GM19328 (cell line): ENCODE data around the gene SEPTIN5.
"Not testable (repeated sequence)": the region's sequence is repeated elsewhere in the genome, so short reads cannot be mapped to it uniquely, and the experiment has no call there.

Source experiments
- ATAC-seq: cut with Tn5 transposase; IDR thresholded peaks from one replicate; pipeline ENCODE4 v1.9.1; 2021; ENCODE audit warnings: mild to moderate bottlenecking, moderate library complexity; ENCODE audit not compliant: unreplicated experiment

Gene SEPTIN5

DNA sequence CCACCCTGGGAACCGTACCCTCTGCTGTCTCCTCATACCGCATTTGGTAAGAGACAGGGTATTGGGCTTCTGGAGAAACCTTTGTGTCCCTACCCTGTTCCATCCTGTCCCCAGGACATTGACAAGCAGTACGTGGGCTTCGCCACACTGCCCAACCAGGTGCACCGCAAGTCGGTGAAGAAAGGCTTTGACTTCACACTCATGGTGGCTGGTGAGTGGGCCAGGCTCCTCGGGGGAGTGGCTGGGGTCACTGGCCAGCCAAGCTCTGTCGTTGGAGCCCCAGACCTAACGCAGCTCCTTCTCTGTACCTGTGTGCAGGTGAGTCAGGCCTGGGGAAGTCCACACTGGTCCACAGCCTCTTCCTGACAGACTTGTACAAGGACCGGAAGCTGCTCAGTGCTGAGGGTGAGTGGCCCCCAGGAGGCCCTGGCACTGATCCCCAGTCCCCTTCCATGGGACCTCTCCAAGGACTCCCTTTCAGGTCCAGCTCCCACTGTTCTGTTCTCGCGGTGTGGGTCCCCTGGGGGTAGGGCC is 5.3 kb downstream of the SEPTIN5 start:
- ATAC-seq, result no peak

DNA sequence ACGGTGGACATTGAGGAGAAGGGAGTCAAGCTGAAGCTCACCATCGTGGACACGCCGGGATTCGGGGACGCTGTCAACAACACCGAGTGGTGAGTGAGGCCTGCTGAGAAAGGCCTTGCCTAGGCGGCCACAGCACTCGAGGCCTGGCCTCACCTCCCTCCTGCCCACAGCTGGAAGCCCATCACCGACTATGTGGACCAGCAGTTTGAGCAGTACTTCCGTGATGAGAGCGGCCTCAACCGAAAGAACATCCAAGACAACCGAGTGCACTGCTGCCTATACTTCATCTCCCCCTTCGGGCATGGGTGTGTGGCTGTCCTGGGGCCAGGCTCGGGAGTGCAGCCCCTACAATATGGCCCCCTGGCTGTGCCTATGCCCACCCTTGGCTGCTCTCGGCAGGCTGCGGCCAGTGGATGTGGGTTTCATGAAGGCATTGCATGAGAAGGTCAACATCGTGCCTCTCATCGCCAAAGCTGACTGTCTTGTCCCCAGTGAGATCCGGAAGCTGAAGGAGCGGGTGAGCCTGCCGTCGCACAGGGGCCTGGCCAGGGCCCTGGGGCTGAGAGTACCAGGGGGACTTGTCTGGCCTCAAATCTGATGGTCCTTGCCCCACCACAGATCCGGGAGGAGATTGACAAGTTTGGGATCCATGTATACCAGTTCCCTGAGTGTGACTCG is 6.0 kb downstream of the SEPTIN5 start:
- no peak for ATAC-seq

DNA sequence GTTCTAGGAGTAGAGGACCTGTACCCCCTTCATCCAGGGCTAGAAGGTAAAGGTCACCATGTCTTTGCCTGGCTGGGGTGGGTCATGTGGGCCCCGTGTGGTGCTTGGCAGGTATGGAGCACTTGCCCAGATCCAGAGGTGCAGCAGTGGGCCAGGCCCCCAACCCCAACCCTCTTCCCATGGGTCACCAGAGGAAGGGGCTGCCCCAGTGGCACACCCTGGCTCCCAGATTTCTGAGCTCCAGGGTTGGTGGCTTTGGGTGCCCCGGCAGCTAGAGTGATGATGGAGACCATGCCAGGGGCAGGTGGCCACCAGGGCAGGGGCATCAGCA is 6.7 kb downstream of the SEPTIN5 start:
- no peak for ATAC-seq

- ATAC-seq, result no peak
Observed at GRCh38 chr22:19721330-19722177, 7.3 kb downstream of the SEPTIN5 start.

DNA sequence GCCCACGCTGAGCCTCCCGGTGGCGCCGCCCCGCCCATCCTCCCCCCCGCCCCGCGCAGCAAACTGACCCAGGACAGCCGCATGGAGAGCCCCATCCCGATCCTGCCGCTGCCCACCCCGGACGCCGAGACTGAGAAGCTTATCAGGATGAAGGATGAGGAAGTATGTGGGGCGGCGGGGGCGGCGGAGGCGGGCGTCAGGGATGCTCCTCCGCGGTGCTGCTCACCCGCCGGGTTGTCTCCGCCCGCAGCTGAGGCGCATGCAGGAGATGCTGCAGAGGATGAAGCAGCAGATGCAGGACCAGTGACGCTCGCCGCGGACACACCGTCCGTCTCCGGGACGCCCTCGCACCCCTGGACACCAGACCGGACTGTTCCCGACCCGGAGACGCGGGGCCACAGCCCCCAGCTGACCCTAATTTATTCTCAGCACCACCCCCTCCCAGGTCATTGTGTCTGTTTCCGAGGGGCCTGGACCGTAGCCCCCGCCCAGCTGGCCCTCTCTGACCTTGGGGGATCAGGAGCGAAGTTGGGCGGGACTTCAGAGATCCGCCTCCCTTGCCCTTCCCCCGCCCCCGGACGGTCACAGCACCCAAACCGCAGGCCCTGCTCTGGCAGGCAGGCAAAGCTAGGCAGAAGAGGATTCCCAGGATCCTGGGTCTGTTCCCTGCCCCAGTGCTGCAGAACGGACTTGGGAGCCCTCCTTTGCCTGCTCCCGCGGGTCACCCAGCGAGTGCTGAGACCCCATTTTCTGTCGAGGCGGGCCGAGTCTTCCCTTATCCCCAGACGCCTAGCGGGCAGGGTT is 8.1 kb downstream of the SEPTIN5 start:
- no peak for ATAC-seq

GRCh38 chr22:19722982-19723231 is 8.6 kb downstream of the SEPTIN5 start:
- no peak for ATAC-seq

DNA sequence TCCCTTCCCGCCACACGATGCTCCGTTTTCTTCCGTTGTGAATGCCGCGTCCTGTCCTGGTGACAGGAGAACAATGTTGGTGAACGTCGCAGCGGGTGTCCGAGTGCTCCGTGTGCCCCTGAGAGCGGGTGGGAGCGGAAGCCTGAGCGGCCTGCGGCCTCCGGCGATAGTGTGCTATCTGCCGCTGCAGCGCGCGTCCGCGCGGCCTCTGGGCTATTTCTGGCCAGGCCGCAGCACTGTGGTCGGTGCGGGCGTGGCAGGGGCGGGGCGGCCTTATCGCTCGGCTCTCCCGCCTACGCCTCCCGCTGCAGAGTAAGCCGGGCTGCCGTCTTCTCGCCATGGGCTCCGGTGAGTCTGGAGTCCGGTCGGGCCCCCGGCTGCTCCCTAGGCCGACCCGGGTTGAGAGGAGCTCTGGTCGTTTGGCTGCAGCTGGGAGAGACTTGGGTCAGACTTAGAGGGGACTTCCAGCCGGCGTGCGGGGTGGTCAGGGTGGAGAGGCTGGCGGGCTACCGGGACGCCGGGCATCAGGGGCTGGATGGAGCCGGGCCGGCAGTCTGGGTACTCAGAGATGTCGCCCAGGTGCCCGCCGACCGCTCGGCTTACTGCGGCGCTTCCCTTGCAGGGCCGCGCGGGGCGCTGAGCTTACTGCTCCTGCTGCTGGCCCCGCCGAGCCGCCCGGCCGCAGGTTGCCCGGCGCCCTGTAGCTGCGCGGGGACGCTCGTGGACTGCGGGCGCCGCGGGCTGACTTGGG is 9.1 kb downstream of the SEPTIN5 start, which contains the start of gene GP1BB:
GP1BB (plus strand) TSS at position 308 of the 751 bp plus-strand sequence; CDS start at position 339, 31 bp downstream.
- no peak for ATAC-seq

- no peak for ATAC-seq
Observed at GRCh38 chr22:19723983-19724827, 9.9 kb downstream of the SEPTIN5 start.

DNA sequence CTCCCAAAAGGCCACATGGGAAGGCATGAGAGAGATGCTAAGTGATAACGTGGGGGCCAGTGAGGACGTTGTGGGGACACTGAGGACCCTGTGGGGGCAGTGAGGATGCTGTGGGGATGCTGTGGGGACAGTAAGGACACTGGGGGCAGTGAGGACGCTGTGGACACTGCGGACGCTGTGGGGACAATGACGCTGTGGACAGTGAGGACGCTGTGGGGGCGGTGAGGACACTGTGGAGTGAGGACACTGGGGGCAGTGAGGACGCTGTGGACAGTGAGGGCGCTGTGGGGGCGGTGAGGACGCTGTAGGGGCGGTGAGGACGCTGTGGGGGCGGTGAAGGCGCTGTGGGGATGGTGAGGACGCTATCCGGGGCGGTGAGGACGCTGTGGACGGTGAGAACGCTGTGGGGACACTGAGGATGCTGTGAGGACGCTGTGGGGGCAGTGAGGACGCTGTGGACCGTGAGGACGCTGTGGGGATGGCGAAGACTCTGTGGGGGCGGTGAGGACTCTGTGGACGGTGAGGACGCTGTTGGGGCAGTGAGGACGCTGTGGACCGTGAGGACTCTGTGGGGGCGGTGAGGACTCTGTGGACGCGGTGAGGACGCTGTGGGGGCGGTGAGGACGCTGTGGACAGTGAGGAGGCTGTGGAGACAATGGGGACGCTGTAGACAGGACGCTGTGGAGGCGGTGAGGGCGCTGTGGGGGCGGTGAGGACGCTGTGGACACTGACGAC is 10.8 kb downstream of the SEPTIN5 start:
- ATAC-seq, result no peak

GRCh38 chr22:19726064-19726788 is 11.9 kb downstream of the SEPTIN5 start:
- not testable (repeated sequence) for ATAC-seq

DNA sequence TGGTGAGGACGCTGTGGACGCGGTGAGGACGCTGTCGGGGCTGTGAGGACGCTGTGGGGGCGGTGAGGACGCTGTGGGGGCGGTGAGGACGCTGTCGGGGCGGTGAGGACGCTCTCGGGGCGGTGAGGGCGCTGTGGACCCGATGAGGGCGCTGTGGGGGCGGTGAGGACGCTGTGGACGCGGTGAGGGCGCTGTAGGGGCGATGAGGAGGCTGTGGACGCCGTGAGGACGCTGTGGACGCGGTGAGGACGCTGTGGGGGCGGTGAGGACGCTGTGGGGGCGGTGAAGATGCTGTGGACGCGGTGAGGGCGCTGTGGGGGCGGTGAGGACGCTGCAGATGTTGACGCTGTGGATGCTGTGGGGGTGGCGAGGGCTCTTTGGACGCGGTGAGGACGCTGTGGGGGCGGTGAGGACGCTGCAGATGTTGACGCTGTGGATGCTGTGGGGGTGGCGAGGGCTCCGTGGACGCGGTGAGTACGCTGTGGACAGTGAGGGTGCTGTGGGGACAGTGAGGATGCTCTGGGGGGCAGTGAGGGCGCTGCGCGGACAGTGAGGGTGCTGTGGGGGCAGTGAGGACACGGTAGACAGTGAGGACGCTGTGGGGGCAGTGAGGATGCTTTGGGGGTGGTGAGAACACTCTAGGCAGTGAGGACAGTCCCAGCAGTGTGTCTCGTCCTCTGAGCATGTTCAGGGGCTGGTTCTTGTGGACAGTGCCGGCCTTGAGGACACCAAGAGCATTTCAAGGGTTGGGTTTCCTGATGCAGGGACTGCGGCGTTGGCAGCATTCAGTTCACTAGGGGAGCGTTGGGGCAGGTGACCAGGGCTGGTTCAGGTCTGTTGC is 13.2 kb downstream of the SEPTIN5 start:
- ATAC-seq, result no peak

- no peak for ATAC-seq
Observed at GRCh38 chr22:19728271-19728670, 14.0 kb downstream of the SEPTIN5 start.

- no peak for ATAC-seq
Observed at GRCh38 chr22:19728836-19729235, 14.5 kb downstream of the SEPTIN5 start.

DNA sequence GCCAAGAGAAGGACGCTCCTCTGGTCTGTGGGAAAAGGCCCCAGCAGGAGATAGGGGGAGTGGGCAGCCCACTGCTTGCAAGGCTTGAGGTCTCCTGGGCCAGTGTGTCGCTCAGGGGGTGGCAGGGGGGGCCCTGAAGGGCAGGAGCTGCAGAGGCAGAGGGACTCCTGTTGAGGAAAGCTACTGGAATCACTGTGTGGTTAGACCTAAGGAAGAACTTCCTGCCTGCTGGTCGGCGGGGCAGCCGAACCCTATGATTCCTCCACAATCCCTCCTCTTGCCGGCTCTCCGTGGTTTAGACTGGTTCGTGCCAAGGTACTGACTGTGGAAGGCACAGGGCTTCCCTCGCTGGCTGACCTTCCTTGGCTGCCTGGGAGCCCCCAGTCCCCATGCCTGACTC is 15.2 kb downstream of the SEPTIN5 start:
- no peak for ATAC-seq

GRCh38 chr22:19730198-19730597 is 15.9 kb downstream of the SEPTIN5 start:
- ATAC-seq, result no peak

- no peak for ATAC-seq
Observed at GRCh38 chr22:19730655-19731360, 16.5 kb downstream of the SEPTIN5 start.
